ENCODE results near the gene MINDY4.

MINDY4 gene

DNA sequence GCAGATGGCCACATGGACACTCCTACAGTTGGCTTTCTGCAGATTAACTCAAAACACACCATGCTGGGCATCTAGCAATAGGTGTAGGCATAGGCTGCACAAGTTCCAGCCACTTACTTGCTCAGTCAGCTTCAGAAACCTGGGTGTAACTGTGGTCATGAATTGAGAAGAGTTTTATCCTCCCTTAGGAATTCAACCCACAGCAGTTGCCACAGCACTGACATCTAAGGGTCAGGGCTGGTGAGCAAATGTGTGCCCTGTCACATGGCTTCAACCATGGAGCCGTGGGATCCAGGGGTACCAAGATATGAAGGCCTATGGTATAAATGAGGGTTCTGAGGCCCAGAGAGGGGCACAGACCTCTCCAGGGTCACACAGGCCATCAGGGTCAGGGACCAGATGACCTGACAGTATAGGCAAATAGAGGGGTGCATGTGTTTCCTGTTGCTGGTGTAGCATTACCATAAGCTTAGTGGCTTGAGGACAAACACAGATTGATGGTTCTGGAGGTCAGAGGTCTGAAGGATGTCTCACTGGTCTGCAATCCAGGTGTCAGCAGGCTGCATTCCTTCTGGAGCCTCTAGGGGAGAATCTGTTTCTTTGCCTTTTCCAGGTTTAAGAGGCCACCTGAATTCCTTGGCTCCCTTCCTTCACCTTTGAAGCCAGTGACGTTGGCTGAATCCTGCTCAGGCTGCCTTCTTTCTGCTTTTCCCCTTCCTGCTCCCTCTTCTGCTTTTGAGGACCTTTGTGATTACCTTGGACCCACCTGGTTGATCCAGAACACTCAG is 24.1 kb downstream of the MINDY4 start:
- TF ChIP-seq, protein P1, sequence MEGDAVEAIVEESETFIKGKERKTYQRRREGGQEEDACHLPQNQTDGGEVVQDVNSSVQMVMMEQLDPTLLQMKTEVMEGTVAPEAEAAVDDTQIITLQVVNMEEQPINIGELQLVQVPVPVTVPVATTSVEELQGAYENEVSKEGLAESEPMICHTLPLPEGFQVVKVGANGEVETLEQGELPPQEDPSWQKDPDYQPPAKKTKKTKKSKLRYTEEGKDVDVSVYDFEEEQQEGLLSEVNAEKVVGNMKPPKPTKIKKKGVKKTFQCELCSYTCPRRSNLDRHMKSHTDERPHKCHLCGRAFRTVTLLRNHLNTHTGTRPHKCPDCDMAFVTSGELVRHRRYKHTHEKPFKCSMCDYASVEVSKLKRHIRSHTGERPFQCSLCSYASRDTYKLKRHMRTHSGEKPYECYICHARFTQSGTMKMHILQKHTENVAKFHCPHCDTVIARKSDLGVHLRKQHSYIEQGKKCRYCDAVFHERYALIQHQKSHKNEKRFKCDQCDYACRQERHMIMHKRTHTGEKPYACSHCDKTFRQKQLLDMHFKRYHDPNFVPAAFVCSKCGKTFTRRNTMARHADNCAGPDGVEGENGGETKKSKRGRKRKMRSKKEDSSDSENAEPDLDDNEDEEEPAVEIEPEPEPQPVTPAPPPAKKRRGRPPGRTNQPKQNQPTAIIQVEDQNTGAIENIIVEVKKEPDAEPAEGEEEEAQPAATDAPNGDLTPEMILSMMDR (IDR thresholded peaks at IDR 0.05; ENCODE audit: insufficient read depth, low read depth, low read length, missing control alignments) = no peak

DNA sequence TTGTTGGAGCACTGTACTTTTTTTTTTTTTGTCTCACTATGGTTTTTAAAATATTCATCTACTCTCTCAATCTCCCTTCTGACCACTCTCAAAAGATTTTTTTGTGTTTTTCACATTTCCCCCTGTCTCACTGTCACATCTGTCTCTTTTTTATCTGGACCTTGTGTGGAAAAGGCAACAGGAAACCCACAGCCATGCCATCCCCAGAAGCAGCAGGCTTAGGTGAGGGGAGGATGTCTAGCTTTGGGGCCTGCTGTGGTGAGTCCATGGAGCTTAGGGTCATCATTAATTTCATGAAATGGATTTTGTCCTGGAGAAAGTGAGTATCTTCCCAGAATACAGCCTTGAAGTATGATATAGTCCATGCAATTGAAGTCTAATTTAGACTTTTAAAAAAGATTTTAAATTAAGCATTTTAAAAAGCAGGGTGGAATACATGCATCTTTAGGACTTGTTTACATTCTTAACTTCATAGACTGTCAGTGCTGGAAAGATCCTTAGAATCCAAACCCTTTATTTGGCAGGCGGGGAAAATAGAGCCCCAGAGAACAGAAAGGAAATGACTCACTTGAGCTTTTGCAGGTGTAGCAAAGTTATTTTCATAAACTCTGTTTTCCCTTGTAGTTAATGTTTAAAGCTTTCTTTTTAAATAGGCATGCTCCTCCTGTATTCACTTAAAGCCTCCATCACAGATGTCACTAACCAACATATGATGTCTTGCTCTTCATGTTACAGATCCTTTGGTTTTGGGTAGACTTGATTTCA is 25.1 kb downstream of the MINDY4 start:
- peak; percentile 38 for DNase-seq (ENCODE audit: low read depth)
- H3K4me3 ChIP-seq (ENCODE audit: low read length) = no peak overlapping the region
- TF ChIP-seq, protein P1 (IDR thresholded peaks at IDR 0.05; ENCODE audit: insufficient read depth, low read depth, low read length, missing control alignments) = no peak

More for the DNA sequence above, 24.1 kb downstream of the MINDY4 start:
- peak; percentile 17 for DNase-seq (ENCODE audit: low read depth)
- H3K4me3 ChIP-seq (ENCODE audit: low read length) = no peak overlapping the region

DNA sequence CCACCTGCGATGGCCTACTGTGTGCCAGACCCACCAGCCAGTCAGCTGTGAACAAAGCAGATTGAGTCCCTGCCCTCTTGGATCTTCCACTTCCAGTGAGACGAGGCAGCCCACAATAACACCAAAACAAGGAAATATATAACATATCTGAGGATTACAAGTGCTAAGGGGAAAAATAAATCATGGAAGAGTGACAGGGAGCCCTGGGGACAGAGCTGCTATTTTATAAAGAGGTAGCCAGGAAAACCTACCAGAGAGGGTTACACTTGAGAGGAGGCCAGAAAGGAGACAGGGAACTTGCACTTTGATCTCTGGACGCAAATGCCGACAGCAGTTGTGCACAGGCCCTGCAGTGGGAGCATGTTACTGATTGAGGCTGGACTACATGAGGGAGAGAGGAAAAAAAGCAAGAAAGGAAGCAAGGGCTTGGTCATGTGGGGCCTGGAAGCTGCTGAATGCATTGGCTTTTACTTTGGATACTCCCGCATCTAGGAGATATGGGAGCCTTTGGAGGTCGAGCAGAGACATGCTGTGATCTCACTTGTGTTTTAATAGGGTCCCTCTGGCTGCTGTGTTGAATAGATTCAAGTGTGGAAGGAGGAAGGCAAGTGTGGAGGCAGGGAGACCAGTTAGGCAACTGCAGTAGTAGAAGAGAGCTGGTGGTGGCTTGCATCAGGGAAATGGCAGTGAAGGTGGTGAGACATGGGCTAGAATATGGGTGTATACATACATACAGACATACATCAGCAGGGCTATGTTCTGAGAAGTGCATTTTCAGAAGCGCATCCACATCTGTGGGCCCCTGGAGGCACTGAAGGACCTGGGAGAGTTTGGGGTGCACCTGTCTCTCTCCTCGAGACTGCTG is 26.2 kb downstream of the MINDY4 start:
- TF ChIP-seq, protein P1 (IDR thresholded peaks at IDR 0.05; ENCODE audit: insufficient read depth, low read depth, low read length, missing control alignments) = no peak
- no peak for DNase-seq (ENCODE audit: low read depth)
- H3K4me3 ChIP-seq (ENCODE audit: low read length) = no peak overlapping the region

DNA sequence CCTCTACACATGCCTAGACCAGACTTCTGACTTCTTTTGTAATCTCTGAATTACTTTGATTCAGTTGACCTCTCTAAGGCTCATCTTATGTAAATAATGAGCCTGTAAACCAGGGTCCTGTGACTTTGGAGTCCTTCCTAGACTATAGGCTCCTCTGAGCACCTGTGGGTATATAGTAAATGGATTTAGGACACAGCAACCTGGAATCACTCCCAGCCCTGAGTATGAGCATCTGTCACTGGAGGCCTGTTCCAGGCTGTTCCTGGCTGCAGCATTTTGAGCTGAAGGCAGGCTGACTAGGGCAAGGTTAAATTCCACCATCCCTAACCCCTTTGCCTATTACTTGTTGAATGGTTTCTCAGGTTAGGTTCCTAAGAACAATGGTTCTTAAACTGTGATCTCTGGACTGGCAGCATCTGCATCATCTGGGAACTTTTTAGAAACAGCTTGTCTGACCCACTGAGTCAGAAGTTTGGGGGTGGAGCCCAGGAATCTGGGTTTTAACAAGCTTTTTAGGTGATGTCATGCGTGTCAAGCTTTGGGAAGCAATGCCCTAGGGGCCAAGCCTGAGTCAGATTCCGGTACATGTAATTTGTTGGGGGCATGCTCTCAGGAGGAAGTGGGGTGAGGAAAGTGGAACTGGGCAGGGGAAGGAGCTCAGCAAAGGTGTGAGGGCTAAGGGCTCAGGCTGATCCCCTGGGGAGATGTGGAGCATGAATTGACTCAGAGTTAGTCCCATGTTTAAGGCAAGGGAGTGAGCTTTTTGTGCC is 28.2 kb downstream of the MINDY4 start:
- TF ChIP-seq, protein P1 (IDR thresholded peaks at IDR 0.05; ENCODE audit: insufficient read depth, low read depth, low read length, missing control alignments) = no peak
- DNase-seq (ENCODE audit: low read depth) = peak; percentile 96
- no peak overlapping the region for H3K4me3 ChIP-seq (ENCODE audit: low read length)

DNA sequence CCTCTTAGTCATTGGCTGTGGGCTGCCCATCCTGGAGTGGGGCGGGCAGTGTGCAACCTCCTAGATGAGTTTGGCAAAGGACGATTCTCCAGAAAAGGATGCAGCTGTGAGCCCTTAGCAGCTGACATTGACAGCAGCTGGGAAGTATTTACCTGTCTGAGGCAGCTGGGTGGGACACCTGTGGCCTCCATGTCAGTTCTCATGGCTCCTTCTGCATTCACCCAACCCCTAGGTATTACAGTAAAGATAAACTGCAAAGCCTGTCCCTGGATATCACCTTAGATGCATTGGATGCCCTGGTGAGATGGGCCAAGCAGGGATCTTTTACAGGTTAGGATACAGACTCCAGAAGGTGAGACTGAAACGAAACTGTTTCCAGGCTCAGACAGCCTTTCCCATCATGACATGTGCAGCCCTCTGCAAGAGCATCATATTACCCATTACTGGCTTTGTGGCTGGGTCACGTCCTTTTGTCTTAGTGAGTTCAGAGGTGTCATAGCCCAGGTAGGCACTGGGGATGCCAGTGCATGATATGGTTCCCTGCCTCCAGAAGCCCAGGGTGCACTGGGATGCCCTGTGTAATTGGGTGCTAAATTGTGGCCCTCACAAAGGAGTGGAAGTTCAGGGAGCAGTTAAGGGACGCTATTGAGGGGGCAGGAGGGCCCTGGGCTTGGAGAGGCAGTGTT is 28.9 kb downstream of the MINDY4 start:
- peak; percentile 5 for DNase-seq (ENCODE audit: low read depth)
- TF ChIP-seq, protein P1 (IDR thresholded peaks at IDR 0.05; ENCODE audit: insufficient read depth, low read depth, low read length, missing control alignments) = no peak
- no peak overlapping the region for H3K4me3 ChIP-seq (ENCODE audit: low read length)
